AG04449 (cell line): ENCODE data around the gene NEU1.
"Not testable (repeated sequence)": the region's sequence is repeated elsewhere in the genome, so short reads cannot be mapped to it uniquely, and the experiment has no call there.

Experiments
- CTCF ChIA-PET: fragments of 350-600 bp; formaldehyde crosslinking; extraction: SDS; loops from one replicate; lab custom pipeline; 2021; ENCODE audit warnings: antibody characterized with exemption; lab: Yijun Ruan, JAX
- POLR2A ChIA-PET: fragments of 400-600, 350-600 bp; formaldehyde crosslinking; extraction: SDS; loops from one replicate; lab custom pipeline; 2020; ENCODE audit warnings: antibody characterized with exemption, inconsistent platforms; lab: Yijun Ruan, JAX
- DNase-seq: peaks from one replicate; pipeline ENCODE4 v3.0.0-alpha.2; 2010; ENCODE audit warnings: low read depth, low spot score
- H3K4me3 ChIP-seq: 2 replicates; pipeline ENCODE4 v1.5.1; 2011; ENCODE audit warnings: low read depth, mild to moderate bottlenecking, control low read depth, low read length
- CTCF ChIP-seq: IDR thresholded peaks from one replicate; pipeline ENCODE4 v1.5.1; 2011; ENCODE audit warnings: mild to moderate bottlenecking, moderate library complexity, low read length, control low read depth, inconsistent platforms; ENCODE audit not compliant: insufficient read depth; ENCODE audit errors: missing control alignments

Gene NEU1

GRCh38 chr6:31850765-31851484 is 11.7 kb downstream of the NEU1 start:
- no peak for DNase-seq
- CTCF ChIA-PET: interaction anchor here (0.7 kb wide), 1 partner anchor 9 kb away, joined by 3 read pairs; no protein-coding TSS in a partner anchor
- POLR2A ChIA-PET: no interaction called here
- no peak overlapping the region for H3K4me3 ChIP-seq
- no peak for TF ChIP-seq CTCF

- DNase-seq: no peak
- TF ChIP-seq CTCF: no peak
- ChIA-PET CTCF (interaction anchor here (0.7 kb wide), 1 partner anchor 9 kb away, joined by 3 read pairs; no protein-coding TSS in a partner anchor), POLR2A (interaction anchor here (0.6 kb wide), 1 partner anchor 43 kb away, joined by 3 read pairs; no protein-coding TSS in a partner anchor)
- no peak overlapping the region for H3K4me3 ChIP-seq
Measured at GRCh38 chr6:31847276-31847978, 15.2 kb downstream of the NEU1 start.

- H3K4me3 ChIP-seq: no peak overlapping the region
- ChIA-PET POLR2A (interaction anchor here (0.9 to 1.6 kb wide), 3 partner anchors 8 to 18 kb away, joined by 3 to 9 read pairs (median 5); partner anchors contain the start of gene NEU1), CTCF (interaction anchor here (1.1 to 2.0 kb wide), 2 partner anchors 8 to 14 kb away, joined by 3 to 5 read pairs; no protein-coding TSS in a partner anchor)
- DNase-seq: no peak
- no peak for TF ChIP-seq CTCF
Measured at GRCh38 chr6:31844507-31844906, 18.1 kb downstream of the NEU1 start.

GRCh38 chr6:31842053-31842452 is 20.6 kb downstream of the NEU1 start:
- H3K4me3 ChIP-seq: no peak overlapping the region
- TF ChIP-seq CTCF: no peak
- ChIA-PET CTCF (interaction anchor here (1.1 kb wide), 1 partner anchor 12 kb away, joined by 3 read pairs; no protein-coding TSS in a partner anchor), POLR2A (interaction anchor here (1.4 kb wide), 1 partner anchor 15 kb away, joined by 6 read pairs; the partner anchor contains the start of gene HSPA1B)
- no peak for DNase-seq

- not testable (repeated sequence) for H3K4me3 ChIP-seq, DNase-seq
- POLR2A ChIA-PET: interaction anchor here (0.6 to 3.1 kb wide), 3 partner anchors 12 to 110 kb away, joined by 3 to 11 read pairs (median 10); partner anchors contain the start of genes DDAH2, HSPA1B and NEU1
- CTCF ChIA-PET: interaction anchor here (1.1 to 2.9 kb wide), 7 partner anchors 10 to 279 kb away, joined by 3 to 8 read pairs (median 3); partner anchors contain the start of gene LY6G5C
Measured at GRCh38 chr6:31839779-31840126, 22.9 kb downstream of the NEU1 start.

GRCh38 chr6:31838968-31839367 is 23.7 kb downstream of the NEU1 start:
- H3K4me3 ChIP-seq: 0 out of 2 replicates have a peak overlapping the region, but pooled peaks have one; percentile 1
- POLR2A ChIA-PET: interaction anchor here (0.6 to 3.1 kb wide), 5 partner anchors 9 to 109 kb away, joined by 3 to 11 read pairs (median 6); partner anchors contain the start of genes DDAH2, HSPA1B and NEU1

GRCh38 chr6:31838114-31838553 is 24.5 kb downstream of the NEU1 start:
- H3K4me3 ChIP-seq: peak overlapping the region; percentile 93
- DNase-seq: not testable (repeated sequence)
- CTCF ChIA-PET: interaction anchor here (1.1 to 2.9 kb wide), 6 partner anchors 8 to 158 kb away, joined by 3 to 8 read pairs (median 5); partner anchors contain the start of genes LSM2 and LY6G5C
- POLR2A ChIA-PET: interaction anchor here (0.6 to 3.1 kb wide), 5 partner anchors 8 to 109 kb away, joined by 3 to 11 read pairs (median 6); partner anchors contain the start of genes DDAH2 and NEU1

More at GRCh38 chr6:31838968-31839367, 23.7 kb downstream of the NEU1 start:
- DNase-seq: no peak
- CTCF ChIA-PET: interaction anchor here (1.1 to 2.9 kb wide), 11 partner anchors 8 to 280 kb away, joined by 3 to 8 read pairs (median 3); partner anchors contain the start of genes LSM2 and LY6G5C
- no peak for TF ChIP-seq CTCF
